GM21447 (cell line): ENCODE results near the gene COL4A2.
"Not testable (repeated sequence)": the region's sequence is repeated elsewhere in the genome, so short reads cannot be mapped to it uniquely, and the experiment has no call there.

Experiments used
- ATAC-seq: cut with Tn5 transposase; IDR thresholded peaks from one replicate; pipeline ENCODE4 v1.9.1; 2021; ENCODE audit not compliant: unreplicated experiment

The COL4A2 gene

GRCh38 chr13:110319774-110320509, 12.9 kb downstream of the COL4A2 start:
- ATAC-seq, result no peak

GRCh38 chr13:110320645-110321044, 13.6 kb downstream of the COL4A2 start:
- no peak for ATAC-seq

GRCh38 chr13:110321573-110321972, 14.5 kb downstream of the COL4A2 start:
- not testable (repeated sequence) for ATAC-seq

- ATAC-seq, result no peak
Measured at GRCh38 chr13:110322126-110322827, 15.2 kb downstream of the COL4A2 start.

- no peak for ATAC-seq
Measured at GRCh38 chr13:110322828-110323171, 15.7 kb downstream of the COL4A2 start.

GRCh38 chr13:110323172-110323891, 16.2 kb downstream of the COL4A2 start:
- ATAC-seq, result no peak

- ATAC-seq, result no peak
Measured at GRCh38 chr13:110324026-110324749, 17.1 kb downstream of the COL4A2 start.

GRCh38 chr13:110326263-110326904, 19.3 kb downstream of the COL4A2 start:
- ATAC-seq, result no peak

GRCh38 chr13:110327051-110327721, 20.1 kb downstream of the COL4A2 start:
- no peak for ATAC-seq

GRCh38 chr13:110328573-110328972, 21.5 kb downstream of the COL4A2 start:
- no peak for ATAC-seq

GRCh38 chr13:110329258-110329657, 22.2 kb downstream of the COL4A2 start:
- ATAC-seq, result no peak

GRCh38 chr13:110329798-110330461, 22.8 kb downstream of the COL4A2 start:
- no peak for ATAC-seq

- no peak for ATAC-seq
Measured at GRCh38 chr13:110330491-110331011, 23.5 kb downstream of the COL4A2 start.

- ATAC-seq, result no peak
Measured at GRCh38 chr13:110331362-110331761, 24.3 kb downstream of the COL4A2 start.

- no peak for ATAC-seq
Measured at GRCh38 chr13:110332750-110333149, 25.7 kb downstream of the COL4A2 start.

GRCh38 chr13:110333837-110334236, 26.8 kb downstream of the COL4A2 start:
- no peak for ATAC-seq

GRCh38 chr13:110334256-110334655, 27.2 kb downstream of the COL4A2 start:
- ATAC-seq, result no peak

GRCh38 chr13:110334841-110335490, 27.9 kb downstream of the COL4A2 start:
- ATAC-seq, result no peak

GRCh38 chr13:110336108-110336507, 29.0 kb downstream of the COL4A2 start:
- ATAC-seq, result no peak
